Upper lobe of left lung (tissue), 4 donors: ENCODE results near the gene IL9R.

ENCODE experiments used
- CTCF ChIP-seq, 6 experiments: fragments of 450-650 bp in 4 of 6; fragments of 200-600 bp in 2 of 6; sonication (generic) in 2 of 6; IDR thresholded peaks; one replicate each; pipeline ENCODE4 v1.5.1; 2016 to 2019; ENCODE audit warnings: antibody characterized with exemption in 6 of 6
- EP300 ChIP-seq, 4 donors: sonication (generic); formaldehyde crosslinking; IDR thresholded peaks; one replicate each; pipeline ENCODE4 v1.5.1; 2017; ENCODE audit warnings: antibody characterized with exemption in 4 of 4, control low read depth in 2 of 4
- POLR2AphosphoS5 ChIP-seq, 2 donors: sonication (generic); formaldehyde crosslinking; IDR thresholded peaks; one replicate each; pipeline ENCODE4 v1.5.1; 2017; ENCODE audit warnings: antibody characterized with exemption in 2 of 2

- TF ChIP-seq CTCF (IDR thresholded peaks at IDR 0.05) (no peak), POLR2AphosphoS5 (IDR thresholded peaks at IDR 0.05) (no peak), EP300 (IDR thresholded peaks at IDR 0.05) (no peak)
These were observed 29.2 kb upstream of the IL9R start for GRCh38 chrX:155968326-155968661.
